Panc1 (cell line): Measurements from ENCODE around the gene FAF2. TPM values are rescaled to one million over a fixed set of nuclear protein-coding genes. Genes with fewer than 3 reads are reported as not detected.
A peak's percentile ranks its signal among the peaks of the same experiment; 100 is the strongest.

ENCODE experiments used
- ATAC-seq: fragments of 200-7000 bp; cut with Tn5 transposase; 2 replicates; pipeline ENCODE4 v1.9.1; 2020; ENCODE audit warnings: mild to moderate bottlenecking, moderate library complexity
- BruUV-seq: library from RNA; stranded (reverse); fragments of 400-500 nt; replicated peaks from 2 replicates; lab custom pipeline; 2021; lab: Mats Ljungman, UMichigan
- CTCF ChIA-PET: fragments of 300-600 bp; sonication (Branson Sonifier 250); formaldehyde crosslinking; loops from one replicate; lab custom pipeline; 2022; ENCODE audit warnings: antibody characterized with exemption; lab: Charles Lee
- POLR2A ChIA-PET: fragments of 300-600 bp; sonication (Branson Sonifier 250); formaldehyde crosslinking; loops from one replicate; lab custom pipeline; 2022; ENCODE audit warnings: antibody characterized with exemption; lab: Charles Lee
- DNase-seq: peaks from one replicate; pipeline ENCODE4 v3.0.0-alpha.2; 2010; ENCODE audit warnings: low read depth, low spot score
- H3K27ac ChIP-seq: 2 replicates; pipeline ENCODE4 v1.5.1; 2011; ENCODE audit warnings: mild to moderate bottlenecking, low read length, inconsistent platforms
- H3K27me3 ChIP-seq: fragments of 200-500 bp; sonication (Bioruptor generic); 2 replicates; pipeline ENCODE4 v1.6.0; 2014; ENCODE audit warnings: low read length, inconsistent platforms; ENCODE audit not compliant: control insufficient read depth, insufficient read depth
- H3K36me3 ChIP-seq: fragments of 200-500 bp; sonication (Bioruptor generic); 2 replicates; pipeline ENCODE4 v1.5.1; 2014; ENCODE audit warnings: inconsistent platforms, mild to moderate bottlenecking, low read length, moderate library complexity; ENCODE audit not compliant: control insufficient read depth, insufficient read depth
- H3K4me1 ChIP-seq: 2 replicates; pipeline ENCODE4 v1.5.1; 2011; ENCODE audit warnings: inconsistent platforms, mild to moderate bottlenecking, low read length, moderate library complexity; ENCODE audit not compliant: control insufficient read depth, insufficient read depth
- H3K4me3 ChIP-seq, 2 experiments: 2 replicates each; pipeline ENCODE4 v1.5.1; 2011 to 2012; ENCODE audit warnings: low read depth in 2 of 2, low read length in 2 of 2, mild to moderate bottlenecking in 2 of 2, inconsistent platforms in 1 of 2, moderate library complexity in 1 of 2
- H3K9me3 ChIP-seq: fragments of 200-500 bp; sonication (Bioruptor generic); 2 replicates; pipeline ENCODE4 v1.5.1; 2014; ENCODE audit warnings: low read depth, mild to moderate bottlenecking, inconsistent platforms, low read length, moderate library complexity; ENCODE audit not compliant: control insufficient read depth, insufficient read depth
- CTCF ChIP-seq: fragments of 450-650 bp; IDR thresholded peaks from 2 replicates; pipeline ENCODE4 v1.5.1; 2017; ENCODE audit warnings: mild to moderate bottlenecking
- POLR2AphosphoS5 ChIP-seq: IDR thresholded peaks from 2 replicates; pipeline ENCODE4 v1.6.1; 2012; ENCODE audit warnings: mild to moderate bottlenecking, low read depth, low read length, moderate library complexity
- REST ChIP-seq, 2 experiments: IDR thresholded peaks; 2 replicates each; pipeline ENCODE4 v1.6.1; 2011 to 2012; ENCODE audit warnings: low read depth in 2 of 2, control low read depth in 1 of 2, low read length in 1 of 2, mild to moderate bottlenecking in 1 of 2, moderate library complexity in 1 of 2; ENCODE audit not compliant: insufficient read depth in 1 of 2
- SIN3A ChIP-seq: IDR thresholded peaks from 2 replicates; pipeline ENCODE4 v1.6.1; 2012; ENCODE audit warnings: low read depth, mild to moderate bottlenecking, low read length, moderate library complexity, borderline replicate concordance; ENCODE audit not compliant: insufficient read depth
- TCF7L2 ChIP-seq: IDR thresholded peaks from 2 replicates; pipeline ENCODE4 v1.6.1; 2011; ENCODE audit warnings: mild to moderate bottlenecking, low read depth, low read length, inconsistent platforms
- in situ Hi-C: cut with HindIII; loops from 2 replicates; pipeline ENCODE4 v1.10.0; 2016; ENCODE audit warnings: low sequenced_read_pairs, low pct_unique_long_range_greater_than_20kb
- intact Hi-C: fragments of 100-400 bp; cut with micrococcal nuclease; formaldehyde crosslinking; loops from one replicate; pipeline ENCODE4 v1.10.0; 2022; ENCODE audit not compliant: unreplicated experiment
- total RNA-seq: library from RNA; stranded (reverse); gene quantifications from one replicate; pipeline ENCODE4 v1.2.1, GENCODE V29; 2021; ENCODE audit not compliant: unreplicated experiment

The FAF2 gene
- total RNA-seq, 1 experiment from 2014 or later: 86.6 TPM

- ChIA-PET CTCF (interaction anchor here (0.6 to 1.4 kb wide), 4 partner anchors 10 to 90 kb away, joined by 3 to 9 read pairs (median 4); partner anchors contain the start of genes CLTB and RNF44), POLR2A (interaction anchor here (0.5 to 0.7 kb wide), 5 partner anchors 11 to 1046 kb away, joined by 3 to 7 read pairs (median 3); no protein-coding TSS in a partner anchor)
- Histone ChIP-seq H3K4me3 (peak overlapping the region; percentile 93 to 100), H3K4me1 (peaks cover 15% of the 10 kb centered on the region), H3K27ac (peak overlapping the region; percentile 98), H3K27me3 (no peaks in the 10 kb centered on the region), H3K36me3 (peaks cover 7% of the 10 kb centered on the region; the same call in 1 of the 2 replicates), H3K9me3 (no peaks in the 10 kb centered on the region)
- peak; percentile 43 for ATAC-seq
- intact Hi-C loops (no loop called here), in situ Hi-C loops (no loop called here)
- BruUV-seq: TSS peak; percentile 99
- TF ChIP-seq POLR2AphosphoS5 (no peak), REST (IDR thresholded peaks at IDR 0.05; ENCODE audit: insufficient read depth in 1 of 2, low read depth in 2 of 2, low read length in 1 of 2) (no peak), SIN3A (no peak), TCF7L2 (no peak), CTCF (no peak)
- DNase-seq: no peak
Measured at GRCh38 chr5:176447591-176447977, 601 bp upstream of the FAF2 start.

GRCh38 chr5:176450077-176450476 lies 1.9 kb downstream of the FAF2 start:
- H3K9me3 ChIP-seq: no peaks in the 10 kb centered on the region
- TSS peak; percentile 81 for BruUV-seq
- in situ Hi-C loops: no loop called here

More at GRCh38 chr5:176450077-176450476, 1.9 kb downstream of the FAF2 start:
- peaks cover 17% of the 10 kb centered on the region for H3K4me1 ChIP-seq
- DNase-seq (no peak), ATAC-seq (no peak)
- TF ChIP-seq REST (IDR thresholded peaks at IDR 0.05; ENCODE audit: insufficient read depth in 1 of 2, low read depth in 2 of 2, low read length in 1 of 2) (no peak), CTCF (no peak), SIN3A (no peak), TCF7L2 (no peak), POLR2AphosphoS5 (no peak)
- H3K27ac ChIP-seq: peak overlapping the region; percentile 100
- peaks cover 13% of the 10 kb centered on the region for H3K36me3 ChIP-seq
- H3K27me3 ChIP-seq: no peaks in the 10 kb centered on the region
- CTCF ChIA-PET: no interaction called here
- POLR2A ChIA-PET: interaction anchor here (0.6 to 0.9 kb wide), 3 partner anchors 9 to 93 kb away, joined by 3 to 12 read pairs (median 3); no protein-coding TSS in a partner anchor
- intact Hi-C loops: no loop called here
- H3K4me3 ChIP-seq: peak overlapping the region; percentile 100; a peak in 3 of 4 replicates
